ENCODE results near the gene MICAL2.

DNA sequence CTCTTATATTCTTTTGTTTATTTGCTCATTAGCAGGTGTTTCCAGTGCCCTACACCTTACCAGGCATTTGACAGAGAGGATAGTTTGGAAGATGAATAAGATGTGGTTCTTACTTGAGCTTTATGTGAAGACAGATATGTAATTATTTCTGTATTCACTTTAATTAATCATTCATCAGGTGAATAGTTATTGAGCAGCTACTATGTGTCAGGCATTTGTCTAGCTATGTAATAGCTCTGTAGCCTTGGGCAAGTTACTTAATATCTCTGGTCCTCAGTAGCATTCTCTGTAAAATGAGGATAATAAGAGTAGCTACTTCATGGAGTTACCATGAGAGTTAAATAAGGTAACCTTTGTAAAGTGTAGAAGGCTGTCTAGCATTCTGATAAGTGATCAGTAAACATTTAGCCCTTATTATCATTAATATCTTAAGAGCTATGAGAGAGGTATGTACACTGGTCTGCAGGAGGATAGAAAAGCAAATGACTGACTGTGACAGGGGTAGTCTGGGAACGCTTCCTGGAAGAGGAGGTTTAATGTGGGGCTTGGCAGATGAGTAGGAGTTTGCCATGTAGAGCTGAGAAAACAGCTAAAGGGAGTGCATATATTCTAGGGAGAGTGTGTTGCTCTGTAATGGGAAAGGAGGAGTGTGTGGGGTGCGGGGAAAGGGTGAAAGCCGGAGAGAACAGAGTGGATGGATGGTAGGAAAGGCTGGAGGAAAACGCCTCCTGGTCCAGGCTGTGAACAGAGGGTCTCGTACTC lies 56.1 kb downstream of the MICAL2 start:
- TF ChIP-seq, protein P1, sequence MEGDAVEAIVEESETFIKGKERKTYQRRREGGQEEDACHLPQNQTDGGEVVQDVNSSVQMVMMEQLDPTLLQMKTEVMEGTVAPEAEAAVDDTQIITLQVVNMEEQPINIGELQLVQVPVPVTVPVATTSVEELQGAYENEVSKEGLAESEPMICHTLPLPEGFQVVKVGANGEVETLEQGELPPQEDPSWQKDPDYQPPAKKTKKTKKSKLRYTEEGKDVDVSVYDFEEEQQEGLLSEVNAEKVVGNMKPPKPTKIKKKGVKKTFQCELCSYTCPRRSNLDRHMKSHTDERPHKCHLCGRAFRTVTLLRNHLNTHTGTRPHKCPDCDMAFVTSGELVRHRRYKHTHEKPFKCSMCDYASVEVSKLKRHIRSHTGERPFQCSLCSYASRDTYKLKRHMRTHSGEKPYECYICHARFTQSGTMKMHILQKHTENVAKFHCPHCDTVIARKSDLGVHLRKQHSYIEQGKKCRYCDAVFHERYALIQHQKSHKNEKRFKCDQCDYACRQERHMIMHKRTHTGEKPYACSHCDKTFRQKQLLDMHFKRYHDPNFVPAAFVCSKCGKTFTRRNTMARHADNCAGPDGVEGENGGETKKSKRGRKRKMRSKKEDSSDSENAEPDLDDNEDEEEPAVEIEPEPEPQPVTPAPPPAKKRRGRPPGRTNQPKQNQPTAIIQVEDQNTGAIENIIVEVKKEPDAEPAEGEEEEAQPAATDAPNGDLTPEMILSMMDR (IDR thresholded peaks at IDR 0.05): no peak
- TF ChIP-seq RFX5 (IDR thresholded peaks at IDR 0.05): no peak
- no peak for TF ChIP-seq CHD2 (IDR thresholded peaks at IDR 0.05; ENCODE audit: low read length, partially characterized antibody)
- no peak for TF ChIP-seq MAZ (IDR thresholded peaks at IDR 0.05; ENCODE audit: borderline replicate concordance, low read depth, low read length)
- TF ChIP-seq, protein P2, sequence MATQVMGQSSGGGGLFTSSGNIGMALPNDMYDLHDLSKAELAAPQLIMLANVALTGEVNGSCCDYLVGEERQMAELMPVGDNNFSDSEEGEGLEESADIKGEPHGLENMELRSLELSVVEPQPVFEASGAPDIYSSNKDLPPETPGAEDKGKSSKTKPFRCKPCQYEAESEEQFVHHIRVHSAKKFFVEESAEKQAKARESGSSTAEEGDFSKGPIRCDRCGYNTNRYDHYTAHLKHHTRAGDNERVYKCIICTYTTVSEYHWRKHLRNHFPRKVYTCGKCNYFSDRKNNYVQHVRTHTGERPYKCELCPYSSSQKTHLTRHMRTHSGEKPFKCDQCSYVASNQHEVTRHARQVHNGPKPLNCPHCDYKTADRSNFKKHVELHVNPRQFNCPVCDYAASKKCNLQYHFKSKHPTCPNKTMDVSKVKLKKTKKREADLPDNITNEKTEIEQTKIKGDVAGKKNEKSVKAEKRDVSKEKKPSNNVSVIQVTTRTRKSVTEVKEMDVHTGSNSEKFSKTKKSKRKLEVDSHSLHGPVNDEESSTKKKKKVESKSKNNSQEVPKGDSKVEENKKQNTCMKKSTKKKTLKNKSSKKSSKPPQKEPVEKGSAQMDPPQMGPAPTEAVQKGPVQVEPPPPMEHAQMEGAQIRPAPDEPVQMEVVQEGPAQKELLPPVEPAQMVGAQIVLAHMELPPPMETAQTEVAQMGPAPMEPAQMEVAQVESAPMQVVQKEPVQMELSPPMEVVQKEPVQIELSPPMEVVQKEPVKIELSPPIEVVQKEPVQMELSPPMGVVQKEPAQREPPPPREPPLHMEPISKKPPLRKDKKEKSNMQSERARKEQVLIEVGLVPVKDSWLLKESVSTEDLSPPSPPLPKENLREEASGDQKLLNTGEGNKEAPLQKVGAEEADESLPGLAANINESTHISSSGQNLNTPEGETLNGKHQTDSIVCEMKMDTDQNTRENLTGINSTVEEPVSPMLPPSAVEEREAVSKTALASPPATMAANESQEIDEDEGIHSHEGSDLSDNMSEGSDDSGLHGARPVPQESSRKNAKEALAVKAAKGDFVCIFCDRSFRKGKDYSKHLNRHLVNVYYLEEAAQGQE (IDR thresholded peaks at IDR 0.05): no peak
- no peak for TF ChIP-seq MYC (IDR thresholded peaks at IDR 0.05; ENCODE audit: borderline replicate concordance, low read length)
- TF ChIP-seq SREBF2 (IDR thresholded peaks at IDR 0.05): no peak

Measured in A549 (cell line).